Activated CD8-positive, alpha-beta memory T cell treated with anti-CD3 and anti-CD28 coated beads, Interleukin-2, amount 50 U/mL, for 24 hours (primary cell): ENCODE results near the gene CASTOR1.

Experiments used
- DNase-seq: peaks from one replicate; pipeline ENCODE4 v3.0.0-alpha.2; 2020; ENCODE audit errors: extremely low read depth

CASTOR1 gene

DNA sequence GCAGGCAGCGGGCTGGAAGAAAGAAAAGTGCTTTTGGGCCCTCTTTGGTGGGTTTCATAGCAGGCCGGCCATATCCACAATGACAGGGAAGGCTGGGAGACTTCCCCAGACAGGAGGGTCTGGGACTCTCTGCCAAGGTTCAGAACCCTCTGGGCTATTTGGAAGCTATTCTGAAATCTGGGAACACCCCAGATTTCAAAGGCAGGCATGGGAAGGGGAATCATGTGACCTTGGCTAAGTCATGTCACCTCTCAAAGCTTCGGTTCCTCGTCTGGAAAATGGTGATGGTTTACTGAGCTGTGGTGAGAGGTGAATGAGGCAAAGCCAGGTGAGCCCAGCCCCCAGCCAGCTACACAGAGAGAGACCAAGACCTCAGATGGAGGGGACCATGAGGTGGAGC is 4.6 kb downstream of the CASTOR1 start:
- DNase-seq, result no peak

- no peak for DNase-seq
Measured at GRCh38 chr22:30284172-30284571, 5.1 kb downstream of the CASTOR1 start.

DNA sequence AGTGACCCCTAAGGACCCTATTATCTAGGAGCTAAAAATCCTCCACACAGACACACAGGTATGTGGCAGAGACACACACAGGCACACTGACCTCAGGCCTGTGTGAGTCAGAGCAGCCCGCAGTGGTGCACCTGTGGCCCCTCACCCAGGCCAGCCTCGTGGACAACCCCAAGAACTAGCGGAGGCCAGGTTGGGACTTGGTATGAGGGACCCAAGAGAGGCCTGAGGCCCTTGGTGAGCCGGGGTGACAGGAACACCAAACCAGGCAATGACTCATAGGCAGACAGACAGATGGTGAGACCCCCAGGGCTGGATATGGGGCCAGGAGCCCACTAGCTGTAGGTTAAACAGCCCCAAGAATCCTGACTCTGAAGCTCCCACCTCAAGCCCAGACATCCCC is 6.0 kb downstream of the CASTOR1 start:
- no peak for DNase-seq

DNA sequence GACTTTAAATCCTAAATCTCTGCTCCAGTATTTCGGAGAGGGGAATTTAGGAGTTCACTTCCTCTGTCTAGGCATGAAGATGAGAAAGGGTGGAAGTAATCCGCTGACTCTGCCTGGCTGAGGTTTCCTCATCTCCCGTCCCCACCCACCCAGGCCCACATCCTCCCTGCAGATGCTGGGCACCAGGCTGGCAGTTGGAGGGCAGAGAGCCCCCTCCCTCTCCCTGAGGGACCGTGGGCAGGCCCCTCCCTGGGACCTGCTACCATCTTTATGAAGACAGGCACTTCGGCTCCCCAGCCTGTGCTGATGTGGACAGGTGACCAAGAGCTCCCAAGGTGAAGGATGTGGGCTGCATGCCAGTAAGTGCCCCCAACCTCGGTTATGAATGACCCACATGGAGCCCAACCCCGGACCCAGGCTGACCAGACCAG is 6.7 kb downstream of the CASTOR1 start:
- DNase-seq, result no peak

GRCh38 chr22:30280505-30280904 is 8.8 kb downstream of the CASTOR1 start:
- DNase-seq, result no peak

GRCh38 chr22:30279932-30280331 is 9.4 kb downstream of the CASTOR1 start:
- DNase-seq, result no peak

DNA sequence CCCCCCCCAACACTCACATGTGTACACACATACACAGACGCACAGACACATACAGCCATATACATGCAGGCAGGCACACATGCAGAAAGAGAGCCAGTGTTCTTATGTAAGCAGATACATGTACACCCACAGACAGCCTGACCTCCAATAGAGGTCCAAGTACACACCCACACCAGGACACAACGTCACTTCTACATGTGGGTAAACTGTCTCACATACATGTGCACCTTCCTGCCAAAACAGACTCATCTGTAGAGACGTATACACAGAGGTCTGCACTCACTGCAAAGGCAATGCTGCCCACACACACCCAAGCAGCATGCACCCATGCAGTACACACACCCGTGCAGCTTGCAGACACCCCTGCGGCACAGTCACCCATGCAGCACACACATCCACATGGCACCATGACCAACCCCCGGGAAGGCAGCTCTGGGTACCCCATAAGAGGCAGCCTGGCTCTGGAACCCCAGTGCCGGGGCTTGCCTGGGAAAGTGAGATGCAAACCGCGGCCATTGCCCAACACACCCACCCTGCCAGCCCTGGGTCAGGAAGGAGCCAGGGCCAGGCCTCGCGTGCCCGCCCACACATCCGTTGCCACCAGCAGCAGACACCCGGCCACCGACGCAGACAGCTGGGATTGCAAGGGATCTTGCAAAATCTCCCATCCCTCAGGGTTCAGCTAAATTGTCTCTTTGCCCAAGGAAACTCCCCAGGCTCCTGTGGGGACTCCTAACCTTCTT is 10.1 kb downstream of the CASTOR1 start:
- no peak for DNase-seq

DNA sequence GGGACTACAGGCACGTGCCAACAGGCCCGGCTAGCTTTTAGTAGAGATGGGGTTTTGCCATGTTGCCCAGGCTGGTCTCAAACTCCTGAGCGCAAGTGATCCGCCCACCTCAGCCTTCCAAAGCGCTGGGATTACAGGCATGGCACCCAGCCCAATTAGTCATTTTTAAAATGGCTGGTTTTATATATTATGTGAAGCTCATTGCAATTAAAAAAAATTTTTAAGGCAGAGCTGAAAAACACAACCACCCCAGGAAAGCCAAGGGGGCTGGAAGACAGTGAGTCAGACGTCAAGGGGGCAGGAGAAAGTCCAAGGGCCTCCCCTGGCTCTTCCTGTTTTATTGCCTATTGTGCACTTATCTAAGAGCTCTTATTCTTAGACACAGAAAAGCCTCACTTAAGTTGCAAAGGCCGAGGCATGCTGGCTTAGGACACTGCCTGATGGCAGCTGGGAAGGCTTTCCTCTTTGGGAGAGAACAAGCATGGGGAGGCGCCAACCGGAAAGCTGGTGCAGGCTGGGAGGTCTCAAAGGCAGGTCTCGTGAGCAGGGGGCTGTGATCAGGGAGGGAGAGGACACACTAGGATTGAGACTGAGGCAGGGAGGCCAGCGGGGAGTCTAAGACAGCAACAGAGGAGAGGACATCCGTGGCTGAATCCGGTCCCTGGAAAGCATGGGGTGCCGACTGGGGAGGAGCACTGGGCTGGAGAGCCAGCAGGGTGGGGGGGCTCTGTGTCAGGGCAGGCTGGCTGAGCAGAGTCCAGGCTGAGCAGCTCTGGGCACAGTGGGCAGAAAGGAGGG is 11.6 kb downstream of the CASTOR1 start:
- no peak for DNase-seq

GRCh38 chr22:30276039-30276438 is 13.3 kb downstream of the CASTOR1 start:
- DNase-seq, result no peak

DNA sequence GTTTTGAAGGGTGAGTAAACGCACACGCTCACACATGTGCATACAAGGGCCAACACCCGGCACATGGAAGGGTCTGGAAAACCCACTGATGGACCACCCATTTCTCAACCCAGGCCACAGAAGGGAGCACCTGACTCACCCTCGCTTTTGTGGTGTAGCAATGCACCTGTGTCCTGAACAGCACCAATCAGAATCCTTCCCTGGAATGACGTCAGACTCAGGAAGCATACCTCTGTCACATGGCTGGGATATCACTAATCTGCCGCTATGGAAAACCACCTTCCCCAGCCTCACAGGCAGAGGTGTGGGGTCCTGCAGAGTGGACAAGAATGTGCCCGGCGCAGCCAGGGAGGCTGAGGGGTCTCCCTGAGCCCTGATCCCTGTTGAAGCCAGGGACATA is 13.7 kb downstream of the CASTOR1 start:
- DNase-seq, result no peak

- no peak for DNase-seq
Measured at GRCh38 chr22:30274437-30274812, 14.9 kb downstream of the CASTOR1 start.

DNA sequence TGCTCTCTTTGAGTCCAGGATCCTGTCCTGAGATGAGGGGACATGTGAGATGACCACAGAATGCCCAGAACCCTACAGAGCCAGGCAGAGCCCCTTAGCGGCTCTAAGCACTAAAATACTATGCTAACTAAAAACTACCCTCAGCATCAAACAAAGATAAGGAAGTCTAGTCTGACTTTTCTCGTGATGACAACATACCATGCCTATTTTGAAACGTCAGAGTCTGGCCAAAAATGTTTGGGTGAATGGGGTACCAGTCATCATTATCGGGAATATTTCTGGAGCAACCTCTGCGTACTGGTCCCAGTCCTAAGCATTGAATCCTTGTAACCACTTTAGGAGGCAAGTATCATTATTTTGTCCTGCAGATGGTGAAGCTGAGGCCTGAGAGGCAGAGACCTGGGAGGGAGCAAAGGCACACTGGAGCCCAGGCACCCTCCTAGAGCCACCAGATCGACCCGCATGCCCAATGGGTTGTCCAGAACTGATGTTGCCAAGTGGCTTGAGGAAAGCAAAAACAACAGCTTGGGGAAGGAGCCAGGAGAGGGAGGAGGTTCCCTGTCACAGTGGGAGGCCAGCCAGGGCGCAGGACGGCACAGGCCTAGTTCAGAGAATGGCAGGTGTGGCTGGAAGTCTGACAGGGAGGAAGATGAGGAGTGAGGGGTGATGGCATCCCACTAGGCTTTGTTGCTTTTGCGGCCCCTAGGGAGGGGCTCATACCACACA is 15.4 kb downstream of the CASTOR1 start:
- no peak for DNase-seq

GRCh38 chr22:30272781-30273601 is 16.3 kb downstream of the CASTOR1 start:
- DNase-seq, result no peak

- DNase-seq, result no peak
Measured at GRCh38 chr22:30270832-30271231, 18.5 kb downstream of the CASTOR1 start.

- no peak for DNase-seq
Measured at GRCh38 chr22:30268331-30268730, 21.0 kb downstream of the CASTOR1 start.

DNA sequence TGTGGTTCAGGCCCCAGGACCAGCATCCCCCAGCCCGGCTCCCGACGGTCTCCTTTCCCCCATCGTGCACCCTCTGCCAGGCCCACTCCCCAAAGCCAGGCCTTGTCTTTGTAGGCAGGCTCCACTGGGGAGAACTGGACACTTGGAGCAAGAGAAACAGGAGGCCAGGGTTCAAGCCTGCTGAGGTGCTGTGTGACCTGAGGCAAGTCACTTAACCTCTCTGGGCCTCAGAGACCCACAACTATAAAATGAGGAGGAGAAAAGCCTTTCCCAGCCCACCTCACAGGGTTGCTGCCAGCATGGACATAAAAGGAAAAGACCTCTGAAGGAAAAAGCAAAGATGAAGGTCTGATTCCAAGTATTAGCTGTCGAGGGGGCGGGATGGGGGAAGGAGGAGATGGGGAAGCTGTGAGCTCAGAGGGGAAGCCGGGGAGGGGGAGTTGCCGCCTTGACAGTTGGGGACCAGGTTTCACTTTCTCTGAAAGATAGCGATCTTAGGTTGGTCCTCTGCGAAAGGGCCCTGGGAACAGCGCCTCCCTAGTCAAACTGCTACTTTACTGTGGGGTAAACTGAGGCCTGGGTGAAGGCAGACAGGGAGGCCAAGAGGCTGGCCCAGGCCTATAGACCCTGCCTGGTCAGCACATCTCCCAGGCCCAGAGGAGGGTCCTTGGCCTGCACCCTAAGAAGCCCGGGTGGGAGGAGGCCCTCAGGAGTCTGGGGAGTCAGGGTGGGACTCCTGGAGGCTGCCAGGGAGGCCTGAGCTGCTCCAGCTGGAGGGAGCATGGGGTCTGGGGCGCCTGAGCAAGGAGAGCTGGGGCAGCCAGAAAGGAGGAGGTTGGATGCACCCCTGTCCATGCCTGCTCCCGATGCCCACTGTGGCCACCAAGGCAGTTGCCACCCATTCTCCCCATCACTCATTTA is 21.7 kb downstream of the CASTOR1 start:
- DNase-seq, result no peak

DNA sequence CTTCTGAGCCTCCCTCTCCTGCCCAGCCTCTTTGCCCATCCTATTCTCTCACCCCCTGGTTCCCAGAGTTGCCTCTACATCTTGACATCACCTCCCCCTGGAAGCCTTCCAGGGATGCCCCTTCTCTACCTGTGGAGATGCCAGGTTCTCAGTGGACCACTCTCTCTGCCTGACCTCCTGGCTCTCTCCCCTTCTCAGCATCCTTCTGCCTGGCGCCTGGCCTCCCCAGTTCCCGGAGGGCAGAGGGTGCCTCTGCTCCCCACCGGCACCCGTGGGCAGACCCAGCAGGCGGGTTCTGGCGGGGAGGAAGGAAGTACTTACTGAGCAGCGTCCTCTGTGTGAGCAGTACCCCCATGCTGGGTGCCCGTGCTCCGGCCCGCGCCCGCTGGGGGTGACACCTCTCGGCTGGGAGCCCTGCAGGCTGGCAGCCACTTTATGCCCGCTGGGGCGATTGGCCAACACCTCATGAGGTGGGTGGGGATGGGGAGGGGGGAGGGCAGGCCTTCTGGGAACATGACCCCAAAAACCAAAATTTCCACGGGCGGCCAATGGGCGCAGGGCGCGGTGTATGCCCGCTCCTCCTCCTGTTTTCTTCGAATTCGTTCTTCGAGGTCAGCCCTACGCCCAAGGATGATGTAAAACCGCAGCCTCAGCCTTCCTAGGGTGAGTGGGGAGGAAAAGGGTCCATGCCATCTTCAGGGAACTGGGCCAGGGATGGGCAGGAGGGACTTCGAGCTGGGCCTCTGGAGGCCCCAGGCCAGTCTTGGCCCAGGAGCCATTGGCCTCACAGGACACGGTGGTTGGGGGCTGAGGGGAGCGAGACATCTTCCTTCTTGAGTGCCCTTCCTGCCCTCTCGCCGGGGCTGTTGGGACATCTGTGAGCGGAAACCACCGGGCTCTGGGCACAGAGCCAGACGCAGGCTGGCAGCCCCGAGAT is 22.6 kb downstream of the CASTOR1 start, which contains the start of gene OSM:
Gene OSM, minus strand, starts transcription at position 407 of the 937 bp plus-strand sequence. Its CDS starts 52 bp downstream, at position 355.
- DNase-seq, result no peak

DNA sequence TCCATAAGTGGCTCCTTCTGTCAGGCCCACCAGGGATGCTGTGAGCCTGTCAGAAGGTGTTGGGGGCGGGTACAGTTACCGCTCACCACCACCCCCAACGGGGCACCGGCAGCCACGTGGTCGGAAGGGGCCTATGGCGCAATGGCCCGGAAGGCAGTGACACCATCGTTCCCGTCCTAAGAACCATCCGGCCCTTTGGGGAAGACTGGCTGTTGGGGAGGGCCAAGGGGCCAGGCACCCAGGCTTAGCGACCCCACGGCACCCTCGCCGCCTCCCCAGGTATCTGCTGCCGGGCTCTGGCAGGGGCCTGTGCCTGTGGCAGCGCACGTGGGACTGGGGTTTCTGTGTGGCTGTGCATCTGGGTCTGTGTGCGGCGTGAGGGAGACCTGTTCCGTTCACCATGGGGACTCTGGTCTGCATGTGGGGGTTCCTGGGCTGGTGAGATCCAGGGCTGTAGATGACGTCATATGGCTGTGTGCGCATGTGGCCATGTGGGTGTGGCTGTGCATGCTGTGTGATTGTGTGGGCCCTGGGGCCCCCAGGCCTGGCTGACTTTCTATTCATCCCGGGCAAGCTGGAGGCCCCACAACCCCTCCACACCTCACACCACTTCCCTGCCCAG is 23.4 kb downstream of the CASTOR1 start:
- peak; percentile 71 for DNase-seq
